Activated CD8-positive, alpha-beta memory T cell treated with anti-CD3 and anti-CD28 coated beads, Interleukin-2, amount 50 U/mL, for 24 hours (primary cell): ENCODE measurements around the gene RGL1.
"Not testable (repeated sequence)": the region's sequence is repeated elsewhere in the genome, so short reads cannot be mapped to it uniquely, and the experiment has no call there.

ENCODE experiments used
- DNase-seq: peaks from one replicate; pipeline ENCODE4 v3.0.0-alpha.2; 2020; ENCODE audit errors: extremely low read depth

RGL1 gene

GRCh38 chr1:183804916-183805841 lies at the start of gene RGL1:
Gene RGL1, plus strand, starts transcription at chr1:183805120. Its CDS starts 178 bp downstream, at chr1:183805298.
- DNase-seq: no peak

- DNase-seq: no peak
Observed at GRCh38 chr1:183756326-183756725, 48.6 kb upstream of the RGL1 start.

- DNase-seq: no peak
Observed at GRCh38 chr1:183757061-183757460, 47.9 kb upstream of the RGL1 start.

GRCh38 chr1:183758913-183759312 lies 46.0 kb upstream of the RGL1 start:
- no peak for DNase-seq

GRCh38 chr1:183760661-183761060 lies 44.3 kb upstream of the RGL1 start:
- DNase-seq: no peak

- no peak for DNase-seq
Observed at GRCh38 chr1:183761871-183762270, 43.0 kb upstream of the RGL1 start.

GRCh38 chr1:183762856-183763255 lies 42.1 kb upstream of the RGL1 start:
- DNase-seq: not testable (repeated sequence)

- no peak for DNase-seq
Observed at GRCh38 chr1:183764981-183765380, 39.9 kb upstream of the RGL1 start.

GRCh38 chr1:183769956-183770815 lies 34.7 kb upstream of the RGL1 start:
- DNase-seq: no peak

GRCh38 chr1:183770816-183771128 lies 34.1 kb upstream of the RGL1 start:
- no peak for DNase-seq

- DNase-seq: no peak
Observed at GRCh38 chr1:183773482-183774274, 31.2 kb upstream of the RGL1 start.

- no peak for DNase-seq
Observed at GRCh38 chr1:183774938-183775337, 30.0 kb upstream of the RGL1 start.

- no peak for DNase-seq
Observed at GRCh38 chr1:183776731-183777130, 28.2 kb upstream of the RGL1 start.

GRCh38 chr1:183777328-183777727 lies 27.6 kb upstream of the RGL1 start:
- no peak for DNase-seq

- no peak for DNase-seq
Observed at GRCh38 chr1:183778045-183778444, 26.9 kb upstream of the RGL1 start.

GRCh38 chr1:183778568-183779433 lies 26.1 kb upstream of the RGL1 start:
- no peak for DNase-seq

- no peak for DNase-seq
Observed at GRCh38 chr1:183780159-183780558, 24.8 kb upstream of the RGL1 start.

GRCh38 chr1:183780757-183781156 lies 24.2 kb upstream of the RGL1 start:
- no peak for DNase-seq

GRCh38 chr1:183783342-183783741 lies 21.6 kb upstream of the RGL1 start:
- no peak for DNase-seq

GRCh38 chr1:183783767-183784637 lies 20.9 kb upstream of the RGL1 start:
- DNase-seq: no peak
